NCI-H1105 treated with DMSO at 0.1 percent for 48 hours (cell line): ENCODE data around the gene COPG1.

Source experiments
- DNase-seq: peaks from one replicate; lab custom pipeline; 2025; lab: John Stamatoyannopoulos, UW

The COPG1 gene

GRCh38 chr3:129280183-129280582 lies 30.8 kb downstream of the COPG1 start:
- DNase-seq: no peak

- no peak for DNase-seq
Measured at GRCh38 chr3:129281726-129282125, 32.3 kb downstream of the COPG1 start.

- no peak for DNase-seq
Measured at GRCh38 chr3:129282727-129283327, 33.4 kb downstream of the COPG1 start.

GRCh38 chr3:129286081-129286480 lies 36.7 kb downstream of the COPG1 start:
- DNase-seq: no peak

GRCh38 chr3:129288446-129288845 lies 39.0 kb downstream of the COPG1 start:
- no peak for DNase-seq

- DNase-seq: no peak
Measured at GRCh38 chr3:129289201-129289921, 40.0 kb downstream of the COPG1 start.

GRCh38 chr3:129291236-129291886 lies 42.0 kb downstream of the COPG1 start:
- no peak for DNase-seq

- DNase-seq: no peak
Measured at GRCh38 chr3:129295286-129295685, 45.9 kb downstream of the COPG1 start.

- DNase-seq: no peak
Measured at GRCh38 chr3:129304146-129304961, 54.9 kb downstream of the COPG1 start.

- DNase-seq: no peak
Measured at GRCh38 chr3:129304962-129305222, 55.5 kb downstream of the COPG1 start.

- peak; percentile 99 for DNase-seq
Measured at GRCh38 chr3:129305592-129306091, 56.2 kb downstream of the COPG1 start.

GRCh38 chr3:129308636-129309035 lies 59.2 kb downstream of the COPG1 start:
- DNase-seq: no peak

GRCh38 chr3:129310111-129311011 lies 61.0 kb downstream of the COPG1 start:
- DNase-seq: peak; percentile 41

GRCh38 chr3:129311054-129311902 lies 61.9 kb downstream of the COPG1 start:
- no peak for DNase-seq

- DNase-seq: no peak
Measured at GRCh38 chr3:129312021-129312639, 62.7 kb downstream of the COPG1 start.

- no peak for DNase-seq
Measured at GRCh38 chr3:129312671-129313414, 63.4 kb downstream of the COPG1 start.

- DNase-seq: no peak
Measured at GRCh38 chr3:129313415-129313664, 63.9 kb downstream of the COPG1 start.

- no peak for DNase-seq
Measured at GRCh38 chr3:129313665-129314385, 64.4 kb downstream of the COPG1 start.
